ENCODE measurements around the gene PER1.

GRCh38 chr17:8150194-8151119 lies 1.7 kb downstream of the PER1 start:
- TF ChIP-seq CTCF (IDR thresholded peaks at IDR 0.05 in 2 of 3, conservative IDR thresholded peaks at IDR 0.05 in 1 of 3; ENCODE audit: control insufficient read depth in 2 of 3, extremely low read depth in 1 of 3, insufficient read depth in 1 of 3, low read depth in 3 of 3, low read length in 3 of 3) (no peak), CEBPZ (IDR thresholded peaks at IDR 0.05; ENCODE audit: low read depth, low read length) (no peak), POLR2AphosphoS5 (IDR thresholded peaks at IDR 0.05; ENCODE audit: low read length) (no peak), GATAD2B (conservative IDR thresholded peaks at IDR 0.05; ENCODE audit: low read depth) (no peak), FOXM1 (IDR thresholded peaks at IDR 0.05; ENCODE audit: low read depth, low read length) (no peak), HDAC6 (IDR thresholded peaks at IDR 0.05; ENCODE audit: unreplicated experiment) (no peak)
